Endothelial cell of umbilical vein (primary cell): ENCODE data around the gene OR6B2. TPM values are rescaled to one million over a fixed set of nuclear protein-coding genes. Genes with fewer than 3 reads are reported as not detected.

Experiments
- BruUV-seq: library from RNA; stranded (reverse); fragments of 400-500 nt; replicated peaks from 2 replicates; lab custom pipeline; 2021; lab: Mats Ljungman, UMichigan
- CTCF ChIA-PET: fragments of 300-600, 350-600 bp; sonication (Branson Sonifier 250); formaldehyde crosslinking; loops from one replicate; lab custom pipeline; 2021; ENCODE audit warnings: antibody characterized with exemption, inconsistent platforms; lab: Charles Lee
- POLR2A ChIA-PET: fragments of 300-600, 350-600 bp; sonication (Branson Sonifier 250); formaldehyde crosslinking; loops from one replicate; lab custom pipeline; 2021; ENCODE audit warnings: antibody characterized with exemption, inconsistent platforms; lab: Charles Lee
- DNase-seq: peaks from one replicate; pipeline ENCODE4 v3.0.0-alpha.2; 2011; ENCODE audit warnings: low read depth, low spot score
- FAIRE-seq: peaks from 2 replicates; lab custom pipeline; 2011; peaks lifted over from hg19 to GRCh38; lab: Jason Lieb, UNC
- H2AFZ ChIP-seq: 2 replicates; pipeline ENCODE4 v1.6.0; 2012; ENCODE audit warnings: low read depth, low read length, control low read depth, inconsistent platforms
- H3K27ac ChIP-seq: 2 replicates; pipeline ENCODE4 v1.5.1; 2011; ENCODE audit warnings: low read depth, mild to moderate bottlenecking, control low read depth, low read length, moderate library complexity; ENCODE audit not compliant: insufficient read depth
- H3K27me3 ChIP-seq, 2 experiments: 2 replicates each; pipeline versions ENCODE4 v1.6.0 to v1.6.1; 2011; ENCODE audit warnings: low read length in 2 of 2, mixed read lengths in 1 of 2; ENCODE audit not compliant: control insufficient read depth in 2 of 2, insufficient read depth in 2 of 2
- H3K36me3 ChIP-seq, 2 experiments: 2 replicates in 1 of 2; 3 replicates in 1 of 2; pipeline ENCODE4 v1.5.1; 2011; ENCODE audit warnings: low read length in 2 of 2, mild to moderate bottlenecking in 1 of 2, moderate library complexity in 1 of 2; ENCODE audit not compliant: control insufficient read depth in 2 of 2, insufficient read depth in 2 of 2; ENCODE audit errors: extremely low read depth in 1 of 2
- H3K4me1 ChIP-seq: 3 replicates; pipeline ENCODE4 v1.5.1; 2011; ENCODE audit warnings: mild to moderate bottlenecking, low read length; ENCODE audit not compliant: control insufficient read depth, insufficient read depth; ENCODE audit errors: extremely low read depth
- H3K4me2 ChIP-seq: 2 replicates; pipeline ENCODE4 v1.6.1; 2011; ENCODE audit warnings: low read length, control low read depth, mixed read lengths; ENCODE audit not compliant: insufficient read depth
- H3K4me3 ChIP-seq, 3 experiments: fragments of 200-600 bp in 1 of 3; sonication (generic), shearing (Covaris generic) in 1 of 3; replicated peaks in 1 of 3; 2 replicates each; pipeline ENCODE4 v1.5.1; 2011 to 2016; ENCODE audit warnings: control low read depth in 3 of 3, low read length in 3 of 3, mild to moderate bottlenecking in 2 of 3, inconsistent platforms in 1 of 3, low read depth in 1 of 3, moderate library complexity in 1 of 3; ENCODE audit not compliant: insufficient read depth in 1 of 3
- H3K79me2 ChIP-seq: 2 replicates; pipeline ENCODE4 v1.6.0; 2012; ENCODE audit warnings: low read length, inconsistent platforms; ENCODE audit not compliant: control insufficient read depth, insufficient read depth
- H3K9ac ChIP-seq: replicated peaks from 2 replicates; pipeline ENCODE3; 2011; ENCODE audit warnings: low read length, control low read depth; ENCODE audit not compliant: insufficient read depth; ENCODE audit errors: extremely low read depth
- H3K9me1 ChIP-seq: replicated peaks from 3 replicates; pipeline ENCODE4 v1.6.0; 2011; ENCODE audit warnings: mild to moderate bottlenecking, low read length; ENCODE audit not compliant: control insufficient read depth, insufficient read depth; ENCODE audit errors: extremely low read depth
- H3K9me3 ChIP-seq: replicated peaks from 2 replicates; pipeline ENCODE4 v1.5.1; 2012; ENCODE audit warnings: low read length, inconsistent platforms; ENCODE audit not compliant: control insufficient read depth, insufficient read depth
- H4K20me1 ChIP-seq: replicated peaks from 2 replicates; pipeline ENCODE3; 2011; ENCODE audit warnings: mild to moderate bottlenecking, low read length; ENCODE audit not compliant: control insufficient read depth, insufficient read depth; ENCODE audit errors: extremely low read depth
- GATA2 ChIP-seq: IDR thresholded peaks from 2 replicates; pipeline ENCODE4 v1.7.0; 2011; ENCODE audit warnings: low read depth, mild to moderate bottlenecking, moderate library complexity, mixed read lengths, low read length; ENCODE audit not compliant: insufficient read length, insufficient read depth
- POLR2AphosphoS5 ChIP-seq: IDR thresholded peaks from 2 replicates; pipeline ENCODE4 v1.6.1; 2012; ENCODE audit warnings: low read depth, mild to moderate bottlenecking, control low read depth, low read length, moderate library complexity; ENCODE audit not compliant: insufficient read depth
- dilution Hi-C: fragments of 300-500 bp; cut with MboI; formaldehyde crosslinking; loops from one replicate; pipeline ENCODE4 v1.15.0; 2019; ENCODE audit warnings: low sequenced_read_pairs; ENCODE audit not compliant: extremely low pct_ligation_motif_present
- intact Hi-C: fragments of 100-400 bp; cut with micrococcal nuclease; formaldehyde crosslinking; loops from one replicate; pipeline ENCODE4 v1.10.0; 2022
- polyA plus RNA-seq, 4 experiments: library from polyadenylated mRNA; depleted of rRNA in 3 of 4; stranded (reverse) in 3 of 4; unstranded in 1 of 4; fragments of >200 nt; gene quantifications; 2 replicates each; pipeline versions ENCODE4 v1.2.1 to v1.2.3, GENCODE V29; 2011 to 2012; ENCODE audit warnings: missing spikeins in 1 of 4
- total RNA-seq: library from RNA; stranded (reverse); gene quantifications from 2 replicates; pipeline ENCODE4 v1.2.3, GENCODE V29; 2021

The OR6B2 gene
- total and polyA plus RNA-seq, 2 donors (not counting 3 experiments of a cell fraction or from before 2014, with no cell fraction given) = not detected

DNA sequence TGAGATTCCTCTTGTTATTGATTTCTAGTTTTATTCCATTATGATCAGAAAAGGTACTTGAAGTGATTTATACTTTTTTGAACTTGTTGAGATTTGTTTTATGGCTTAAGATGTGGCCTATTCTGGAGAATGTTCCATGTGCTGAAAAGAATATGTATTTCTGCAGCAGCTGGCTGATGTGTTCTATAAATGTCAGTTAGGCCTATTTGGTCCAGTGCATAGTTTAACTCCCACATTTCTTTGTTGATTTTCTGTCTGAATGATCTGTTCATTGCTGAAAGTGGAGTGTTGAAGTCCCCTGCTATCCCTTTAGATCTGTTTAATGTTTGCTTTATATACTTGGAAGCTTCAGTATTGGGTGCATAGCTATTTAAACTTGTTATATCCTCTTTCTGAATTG is 7.1 kb upstream of the OR6B2 start:
- TF ChIP-seq POLR2AphosphoS5 = no peak
- BruUV-seq = no TSS peak
- intact Hi-C loops (no loop called here), dilution Hi-C loops (no loop called here)
- Histone ChIP-seq H3K9ac (no peak overlapping the region), H3K9me3 (no peaks in the 10 kb centered on the region), H4K20me1 (no peaks in the 10 kb centered on the region), H3K27me3 (peaks cover 2 to 17% of the 10 kb centered on the region in 2 experiments), H3K36me3 (no peaks in the 10 kb centered on the region), H3K4me1 (no peaks in the 10 kb centered on the region), H3K27ac (no peak overlapping the region), H3K79me2 (no peaks in the 10 kb centered on the region), H3K9me1 (no peaks in the 10 kb centered on the region), H3K4me3 (no peak overlapping the region), H3K4me2 (no peak overlapping the region), H2AFZ (no peak overlapping the region)
- ChIA-PET POLR2A (no interaction called here), CTCF (interaction anchor here (1.2 kb wide), 1 partner anchor 16 kb away, joined by 3 read pairs; no protein-coding TSS in a partner anchor)
- no peak for DNase-seq
- no peak for FAIRE-seq

DNA sequence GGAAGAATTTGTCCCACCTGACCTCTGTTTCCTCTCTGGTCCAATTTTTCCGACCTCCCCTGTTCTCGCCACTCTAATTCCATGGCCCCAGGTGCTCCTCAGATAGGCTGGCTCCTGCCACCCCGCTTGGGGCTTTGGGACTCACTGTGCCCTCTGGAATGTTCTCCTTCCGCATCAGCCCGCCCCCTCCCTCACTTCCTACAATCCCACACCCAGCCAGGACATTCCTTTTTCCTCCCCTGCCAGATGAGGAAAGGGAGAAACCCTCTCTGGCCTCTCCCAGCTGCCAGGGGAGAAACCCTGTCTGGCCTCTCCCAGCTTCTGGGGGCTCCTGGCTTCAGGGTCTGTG is 3.1 kb upstream of the OR6B2 start:
- Histone ChIP-seq H3K9me3 (no peaks in the 10 kb centered on the region), H3K36me3 (no peaks in the 10 kb centered on the region), H3K27me3 (peaks cover 2 to 15% of the 10 kb centered on the region in 2 experiments), H2AFZ (no peak overlapping the region), H3K4me1 (no peaks in the 10 kb centered on the region), H3K79me2 (no peaks in the 10 kb centered on the region), H3K4me3 (no peak overlapping the region), H3K27ac (no peak overlapping the region), H3K9ac (no peak overlapping the region), H3K9me1 (no peaks in the 10 kb centered on the region), H4K20me1 (no peaks in the 10 kb centered on the region), H3K4me2 (no peak overlapping the region)
- dilution Hi-C loops = no loop called here
- DNase-seq (no peak), FAIRE-seq (no peak)
- BruUV-seq = no TSS peak
- TF ChIP-seq GATA2 = no peak
- intact Hi-C loops = no loop called here
- POLR2A ChIA-PET = no interaction called here
- CTCF ChIA-PET = no interaction called here
